Lung (tissue), 12 donors: ENCODE results near the gene TSC22D4. TPM values are rescaled to one million over a fixed set of nuclear protein-coding genes. Genes with fewer than 3 reads are reported as not detected.

ENCODE experiments used
- ATAC-seq: fragments of 200-7000 bp; cut with Tn5 transposase; one replicate; pipeline ENCODE4 v1.9.1; 2020; ENCODE audit warnings: moderate number of reproducible peaks; ENCODE audit not compliant: insufficient read depth, low FRiP score
- DNase-seq, 3 donors: peaks; one replicate each; pipeline ENCODE4 v3.0.0-alpha.2; 2013 to 2017
- H3K27ac ChIP-seq, 2 donors: one replicate each; pipeline ENCODE4 v1.5.1; 2013; ENCODE audit warnings: mild to moderate bottlenecking in 2 of 2, moderate library complexity in 2 of 2, control low read depth in 1 of 2, inconsistent platforms in 1 of 2, low read depth in 1 of 2, low read length in 1 of 2
- H3K27me3 ChIP-seq, 3 donors: one replicate each; pipeline ENCODE4 v1.5.1; 2013; ENCODE audit warnings: low read length in 2 of 3; ENCODE audit not compliant: control insufficient read depth in 3 of 3, insufficient read depth in 3 of 3
- H3K36me3 ChIP-seq, 4 donors: one replicate each; pipeline ENCODE4 v1.5.1; 2013; ENCODE audit warnings: low read length in 4 of 4, mild to moderate bottlenecking in 1 of 4, moderate library complexity in 1 of 4; ENCODE audit not compliant: control insufficient read depth in 4 of 4, insufficient read depth in 4 of 4
- H3K4me1 ChIP-seq, 5 donors: one replicate each; pipeline ENCODE4 v1.5.1; 2013; ENCODE audit warnings: low read length in 5 of 5, mild to moderate bottlenecking in 2 of 5, moderate library complexity in 1 of 5; ENCODE audit not compliant: control insufficient read depth in 5 of 5, insufficient read depth in 5 of 5
- H3K4me3 ChIP-seq: one replicate; pipeline ENCODE4 v1.5.1; 2013; ENCODE audit warnings: mild to moderate bottlenecking, control low read depth, moderate library complexity
- H3K9ac ChIP-seq, 2 donors: one replicate each; pipeline ENCODE4 v1.5.1; 2013; ENCODE audit warnings: low read length in 2 of 2, control low read depth in 1 of 2; ENCODE audit not compliant: insufficient read depth in 1 of 2
- H3K9me3 ChIP-seq, 4 donors: one replicate each; pipeline ENCODE4 v1.5.1; 2013; ENCODE audit warnings: low read length in 3 of 4, mild to moderate bottlenecking in 1 of 4, moderate library complexity in 1 of 4; ENCODE audit not compliant: control insufficient read depth in 4 of 4, insufficient read depth in 3 of 4
- WGBS, 2 donors: extraction: QIAGEN DNeasy Blood & Tissue Kit; methylation state at CpG; one replicate each; pipeline ENCODE4 v1.1.7; 2013; 5-methylcytosine and 5-hydroxymethylcytosine counted together
- polyA plus RNA-seq, 2 donors: library from polyadenylated mRNA; stranded (reverse); fragments of 200-250 nt; gene quantifications; one replicate each; pipeline ENCODE4 v1.2.1, GENCODE V29; 2013
- total RNA-seq, 2 donors: library from RNA; depleted of rRNA in 1 of 2; stranded (reverse); fragments of >200 nt in 1 of 2; gene quantifications; one replicate each; pipeline ENCODE4 v1.2.1, GENCODE V29; 2014 to 2021
- TF ChIP-seq, protein P1 (sequence below): IDR thresholded peaks from 2 replicates; pipeline ENCODE4 v1.5.1; 2012; ENCODE audit warnings: mild to moderate bottlenecking; ENCODE audit errors: control extremely low read depth, extremely low read depth
- donor health status: control.
- donor health status: control.
- donor health status: Bipolar disorder and iron deficiency.
- donor health status: healthy.
- donor health status: DM: yes; HTN: yes; CAD: no.

The TSC22D4 gene
- total and polyA plus RNA-seq, 4 donors = 33.6 to 62.8 (median 50.1) TPM

DNA sequence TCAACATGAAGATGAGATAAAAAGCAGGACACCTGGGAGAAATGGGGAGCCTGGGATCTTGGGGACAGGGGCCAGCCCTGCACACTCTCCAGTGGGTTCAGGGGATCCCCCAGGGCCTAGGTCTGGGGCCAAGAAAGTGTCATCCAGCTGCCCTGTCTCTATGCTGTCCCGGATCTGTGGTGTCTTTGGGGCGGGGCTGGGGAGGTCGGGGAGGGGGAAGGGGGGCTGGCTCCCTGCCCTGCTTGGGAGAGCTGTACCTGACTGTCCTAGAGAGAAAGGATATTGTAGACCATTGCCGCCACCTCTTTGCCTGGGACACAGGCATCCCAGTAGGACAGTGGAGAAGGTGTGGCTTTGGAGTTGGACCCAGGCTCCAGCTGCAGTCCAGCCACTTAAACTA lies 8.0 kb downstream of the TSC22D4 start:
- Histone ChIP-seq H3K27me3 (no peaks in the 10 kb centered on the region), H3K9ac (no peak overlapping the region), H3K4me1 (peaks cover 0 to 35% (median 10%) of the 10 kb centered on the region in 5 donors), H3K9me3 (no peaks in the 10 kb centered on the region), H3K27ac (no peak overlapping the region), H3K4me3 (no peak overlapping the region), H3K36me3 (peaks cover 3 to 41% (median 13%) of the 10 kb centered on the region in 4 donors)
- DNase-seq = no peak
- TF ChIP-seq, protein P1, sequence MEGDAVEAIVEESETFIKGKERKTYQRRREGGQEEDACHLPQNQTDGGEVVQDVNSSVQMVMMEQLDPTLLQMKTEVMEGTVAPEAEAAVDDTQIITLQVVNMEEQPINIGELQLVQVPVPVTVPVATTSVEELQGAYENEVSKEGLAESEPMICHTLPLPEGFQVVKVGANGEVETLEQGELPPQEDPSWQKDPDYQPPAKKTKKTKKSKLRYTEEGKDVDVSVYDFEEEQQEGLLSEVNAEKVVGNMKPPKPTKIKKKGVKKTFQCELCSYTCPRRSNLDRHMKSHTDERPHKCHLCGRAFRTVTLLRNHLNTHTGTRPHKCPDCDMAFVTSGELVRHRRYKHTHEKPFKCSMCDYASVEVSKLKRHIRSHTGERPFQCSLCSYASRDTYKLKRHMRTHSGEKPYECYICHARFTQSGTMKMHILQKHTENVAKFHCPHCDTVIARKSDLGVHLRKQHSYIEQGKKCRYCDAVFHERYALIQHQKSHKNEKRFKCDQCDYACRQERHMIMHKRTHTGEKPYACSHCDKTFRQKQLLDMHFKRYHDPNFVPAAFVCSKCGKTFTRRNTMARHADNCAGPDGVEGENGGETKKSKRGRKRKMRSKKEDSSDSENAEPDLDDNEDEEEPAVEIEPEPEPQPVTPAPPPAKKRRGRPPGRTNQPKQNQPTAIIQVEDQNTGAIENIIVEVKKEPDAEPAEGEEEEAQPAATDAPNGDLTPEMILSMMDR = no peak
- 56 to 66% methylated on average over 4 of the region's 4 CpGs for WGBS, 2 donors
- ATAC-seq = no peak

DNA sequence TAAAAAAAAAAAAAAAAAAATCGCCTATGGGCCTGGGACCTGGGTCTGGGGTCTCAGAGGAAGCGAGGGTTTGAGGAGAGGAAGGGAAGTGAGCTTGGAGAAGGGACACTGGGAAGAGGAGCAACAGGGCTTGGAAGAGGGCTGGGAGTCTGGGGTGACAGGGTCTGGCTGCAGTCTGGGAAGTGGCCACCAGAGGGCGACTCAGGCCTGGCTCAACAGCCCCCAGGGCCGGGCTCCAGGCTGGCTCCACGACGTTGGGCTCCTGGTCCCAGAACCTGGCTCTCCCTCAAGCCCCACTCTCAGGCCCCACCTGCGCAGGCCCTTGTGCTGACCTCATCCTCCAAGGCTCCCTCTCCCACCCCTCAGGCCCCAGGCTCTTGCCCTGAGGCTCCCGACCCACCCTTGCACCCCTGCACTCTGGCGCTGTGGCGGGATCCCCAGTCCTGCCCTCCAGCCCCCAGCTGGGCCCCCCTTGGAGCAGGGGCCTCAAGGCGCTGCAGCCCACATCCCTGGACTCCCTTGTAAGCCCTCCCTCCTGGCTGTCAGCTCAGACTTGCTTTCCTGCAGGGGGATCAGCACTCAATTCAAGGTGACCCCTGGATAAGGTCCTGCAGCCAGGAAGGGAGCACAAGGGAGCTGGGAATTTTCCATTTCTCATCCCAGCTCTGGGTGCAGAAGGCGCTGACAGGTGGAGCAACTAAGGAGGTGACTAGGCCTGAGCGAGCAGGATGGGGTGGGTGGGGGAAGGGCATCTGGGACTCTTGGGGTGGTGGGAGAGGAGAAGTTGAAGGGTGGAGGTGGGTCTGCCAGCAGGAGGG lies 9.6 kb downstream of the TSC22D4 start:
- no peak overlapping the region for H3K9ac ChIP-seq
- WGBS, 2 donors = 30 to 31% methylated on average over 13 of the region's 13 CpGs
- H3K4me3 ChIP-seq = no peak overlapping the region
- H3K27ac ChIP-seq = peak overlapping the region; percentile 11 to 71
- no peaks in the 10 kb centered on the region for H3K9me3 ChIP-seq
- no peaks in the 10 kb centered on the region for H3K27me3 ChIP-seq
- TF ChIP-seq, protein P1 = peak; percentile 96
- peaks cover 0 to 33% (median 6%) of the 10 kb centered on the region in 5 donors for H3K4me1 ChIP-seq
- ATAC-seq = peak; percentile 83
- DNase-seq = peak; percentile 81 to 90 (median 87)
- H3K36me3 ChIP-seq = peaks cover 3 to 35% (median 12%) of the 10 kb centered on the region in 4 donors

DNA sequence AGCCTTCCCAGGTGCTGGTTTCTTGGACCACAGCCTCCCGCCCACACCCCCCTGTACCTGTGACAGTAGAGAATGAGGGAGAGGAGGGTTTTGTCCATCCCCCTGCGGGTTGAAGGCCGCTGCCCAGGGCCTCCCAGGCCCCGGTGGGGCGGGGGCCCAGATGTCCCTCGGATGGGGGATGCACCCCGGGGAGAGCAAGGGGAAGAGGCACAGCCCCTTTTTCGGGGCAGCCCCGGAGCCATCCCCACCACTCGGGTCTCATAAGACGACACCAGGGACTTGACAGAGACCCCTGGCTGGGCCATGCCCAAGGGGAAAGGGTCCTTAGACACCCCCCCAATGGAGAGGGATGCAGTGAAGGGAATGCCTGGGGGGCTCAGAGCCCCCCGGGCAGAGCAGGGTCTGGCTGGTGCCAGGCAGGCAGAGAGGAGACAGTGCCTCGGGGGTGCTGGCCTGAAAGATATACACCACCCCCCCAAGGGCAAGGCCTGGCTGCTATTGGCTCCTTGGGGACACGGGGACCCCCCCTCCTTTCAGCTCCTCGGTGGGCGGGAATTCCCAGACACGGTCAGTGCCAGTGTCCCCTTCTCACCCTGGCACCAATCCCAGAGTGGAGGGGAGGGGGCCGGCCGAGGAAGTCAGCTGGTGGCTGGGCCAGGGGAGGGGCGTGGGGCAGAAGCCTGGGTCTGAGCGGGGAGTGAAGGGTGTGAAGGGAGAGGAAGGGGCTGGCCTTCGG lies 11.2 kb downstream of the TSC22D4 start:
- ATAC-seq = no peak
- Histone ChIP-seq H3K9me3 (no peaks in the 10 kb centered on the region), H3K9ac (no peak overlapping the region), H3K27me3 (no peaks in the 10 kb centered on the region), H3K4me3 (no peak overlapping the region), H3K27ac (no peak overlapping the region), H3K4me1 (peaks cover 0 to 36% (median 2%) of the 10 kb centered on the region in 5 donors), H3K36me3 (peaks cover 0 to 27% (median 3%) of the 10 kb centered on the region in 4 donors)
- 66 to 77% methylated on average over 21 to 22 of the region's 22 CpGs for WGBS, 2 donors
- DNase-seq = peak; percentile 89 to 91 (median 89)
- TF ChIP-seq, protein P1 = no peak
